CD8-positive, alpha-beta memory T cell (primary cell): Measurements from ENCODE around the gene CIAO3. TPM values are rescaled to one million over a fixed set of nuclear protein-coding genes. Genes with fewer than 3 reads are reported as not detected.

Experiments used
- CTCF ChIA-PET: fragments of 350-600 bp; sonication (Branson Sonifier 250); formaldehyde crosslinking; loops from one replicate; lab custom pipeline; 2021; ENCODE audit warnings: antibody characterized with exemption; lab: Charles Lee
- POLR2A ChIA-PET: fragments of 350-600 bp; sonication (Branson Sonifier 250); formaldehyde crosslinking; loops from one replicate; lab custom pipeline; 2021; ENCODE audit warnings: antibody characterized with exemption; lab: Charles Lee
- DNase-seq, 5 donors: peaks; one replicate each; pipeline versions ENCODE4 v3.0.0 to v3.0.0-alpha.2; 2020 to 2022; ENCODE audit warnings: mixed read lengths in 1 of 5
- H3K27ac ChIP-seq: one replicate; pipeline ENCODE4 v1.7.0; 2013; ENCODE audit warnings: low read depth, mild to moderate bottlenecking, low read length, moderate library complexity
- H3K27me3 ChIP-seq: 2 replicates; pipeline ENCODE4 v1.7.0; 2013; ENCODE audit warnings: low read length, mild to moderate bottlenecking; ENCODE audit not compliant: insufficient read depth, poor library complexity, severe bottlenecking
- H3K36me3 ChIP-seq: 2 replicates; pipeline ENCODE4 v1.7.0; 2013; ENCODE audit warnings: mild to moderate bottlenecking, low read length, moderate library complexity; ENCODE audit not compliant: insufficient read depth
- H3K4me1 ChIP-seq: 2 replicates; pipeline ENCODE4 v1.7.0; 2013; ENCODE audit warnings: mild to moderate bottlenecking, low read length, moderate library complexity; ENCODE audit not compliant: insufficient read depth
- H3K4me3 ChIP-seq: 2 replicates; pipeline ENCODE4 v1.7.0; 2013; ENCODE audit warnings: mild to moderate bottlenecking, low read length
- H3K9me3 ChIP-seq: 2 replicates; pipeline ENCODE4 v1.7.0; 2013; ENCODE audit warnings: mild to moderate bottlenecking, low read length
- H3K27ac Mint-ChIP-seq, 8 donors: one replicate each; pipeline ENCODE4 v1.8.0; 2020 to 2021; ENCODE audit warnings: mixed read lengths in 8 of 8, mild to moderate bottlenecking in 6 of 8, inconsistent platforms in 3 of 8, moderate library complexity in 3 of 8
- H3K27me3 Mint-ChIP-seq, 2 donors: one replicate each; pipeline ENCODE4 v1.8.0; 2020 to 2021; ENCODE audit warnings: mixed read lengths in 2 of 2, mild to moderate bottlenecking in 1 of 2, moderate library complexity in 1 of 2
- H3K36me3 Mint-ChIP-seq, 3 donors: one replicate each; pipeline ENCODE4 v1.8.0; 2020 to 2021; ENCODE audit warnings: mixed read lengths in 3 of 3, inconsistent platforms in 1 of 3, mild to moderate bottlenecking in 1 of 3
- H3K4me1 Mint-ChIP-seq, 3 donors: one replicate each; pipeline ENCODE4 v1.8.0; 2020 to 2021; ENCODE audit warnings: mixed read lengths in 3 of 3, inconsistent platforms in 1 of 3, mild to moderate bottlenecking in 1 of 3
- H3K4me3 Mint-ChIP-seq, 7 donors: one replicate each; pipeline ENCODE4 v1.8.0; 2020 to 2021; ENCODE audit warnings: mixed read lengths in 7 of 7, mild to moderate bottlenecking in 6 of 7, moderate library complexity in 4 of 7, inconsistent platforms in 2 of 7
- H3K9me3 Mint-ChIP-seq, 5 donors: one replicate each; pipeline ENCODE4 v1.8.0; 2020 to 2022; ENCODE audit warnings: mixed read lengths in 5 of 5, mild to moderate bottlenecking in 3 of 5, moderate library complexity in 2 of 5, inconsistent platforms in 1 of 5
- polyA plus RNA-seq: library from polyadenylated mRNA; unstranded; fragments of 300-500 nt; fragmentation: Illumina TruSeq; gene quantifications from one replicate; pipeline ENCODE4 v1.2.3, GENCODE V29; 2021
- total RNA-seq, 2 experiments: library from RNA; stranded (reverse); gene quantifications; one replicate each; pipeline ENCODE4 v1.2.3, GENCODE V29; 2021

CIAO3 gene
- total and polyA plus RNA-seq, 3 experiments from 2014 or later, result 23.1 to 37.9 (median 34.8) TPM

DNA sequence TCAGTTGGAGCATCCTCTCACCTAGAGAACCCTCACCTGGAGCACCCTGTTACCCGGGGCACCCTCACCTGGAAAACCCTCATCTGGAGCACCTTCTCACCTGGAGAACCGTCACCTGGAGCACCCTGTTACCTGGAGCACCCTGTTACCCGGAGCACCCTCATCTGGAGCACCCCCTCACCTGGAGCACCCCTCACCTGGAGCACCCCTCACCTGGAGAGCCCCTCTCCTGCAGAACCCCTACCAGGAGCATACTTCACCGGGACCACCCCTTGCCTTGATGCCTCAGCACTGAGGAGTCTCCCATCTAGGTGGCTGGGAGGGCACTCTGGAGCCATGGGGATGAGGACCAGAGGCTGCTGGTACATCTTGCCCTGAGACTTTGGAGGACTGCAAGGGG, 31.8 kb downstream of the CIAO3 start:
- H3K4me3 Mint-ChIP-seq, result no peak overlapping the region
- H3K36me3 Mint-ChIP-seq, result no peaks in the 10 kb centered on the region
- CTCF ChIA-PET, result interaction anchor here (1.6 to 22.8 kb wide), 4 partner anchors 10 to 76 kb away, joined by 4 to 332 read pairs (median 57); partner anchors contain the start of genes CHTF18, CIAO3, HAGHL and RPUSD1
- no peaks in the 10 kb centered on the region for H3K36me3 ChIP-seq
- no peaks in the 10 kb centered on the region for H3K9me3 ChIP-seq
- peaks cover 50% of the 10 kb centered on the region for H3K27me3 ChIP-seq
- no peak for DNase-seq
- no peak overlapping the region for H3K4me3 ChIP-seq
- peaks cover 1 to 13% (median 4%) of the 10 kb centered on the region in 3 donors for H3K4me1 Mint-ChIP-seq
- POLR2A ChIA-PET, result interaction anchor here (0.6 kb wide), 2 partner anchors 72 to 388 kb away, joined by 3 to 6 read pairs; no protein-coding TSS in a partner anchor
- H3K4me1 ChIP-seq, result no peaks in the 10 kb centered on the region
- H3K27ac Mint-ChIP-seq, result no peak overlapping the region
- peaks cover 26 to 46% of the 10 kb centered on the region in 2 donors for H3K27me3 Mint-ChIP-seq
- H3K9me3 Mint-ChIP-seq, result no peaks in the 10 kb centered on the region
- H3K27ac ChIP-seq, result no peak overlapping the region

DNA sequence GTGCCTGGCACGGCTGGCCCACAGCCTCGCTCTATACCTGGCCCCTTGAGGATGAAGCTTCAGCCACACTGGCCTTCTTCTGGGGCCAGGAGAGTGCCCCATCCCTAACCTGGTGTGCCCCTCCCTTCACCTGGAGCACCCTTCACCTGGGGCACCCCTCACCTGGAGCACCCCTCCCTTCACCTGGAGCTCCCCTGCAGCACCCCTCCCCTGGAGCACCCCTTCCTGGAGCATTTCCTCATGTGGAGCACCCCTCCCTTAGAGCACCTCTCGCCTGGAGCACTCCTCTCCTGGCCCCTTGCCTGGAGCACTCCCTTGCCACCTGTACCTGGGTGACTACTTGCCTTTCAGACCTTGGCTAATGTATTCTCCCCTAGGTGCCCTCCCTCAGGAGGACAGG, 32.8 kb downstream of the CIAO3 start:
- POLR2A ChIA-PET, result no interaction called here
- Histone ChIP-seq H3K27me3 (peaks cover 56% of the 10 kb centered on the region), H3K4me3 (no peak overlapping the region)

GRCh38 chr16:707062-707538, 33.7 kb downstream of the CIAO3 start:
- H3K27me3 ChIP-seq, result peaks cover 64% of the 10 kb centered on the region
- ChIA-PET CTCF (interaction anchor here (2.3 to 22.8 kb wide), 2 partner anchors 14 to 29 kb away, joined by 11 to 332 read pairs; partner anchors contain the start of genes ANTKMT, CIAO3 and HAGHL), POLR2A (interaction anchor here (0.9 kb wide), 1 partner anchor 12 kb away, joined by 4 read pairs; no protein-coding TSS in a partner anchor)
- DNase-seq, result no peak
- Mint-ChIP-seq H3K9me3 (no peaks in the 10 kb centered on the region), H3K4me1 (peaks cover 0 to 13% (median 4%) of the 10 kb centered on the region in 3 donors), H3K4me3 (no peak overlapping the region), H3K27me3 (peaks cover 36 to 51% of the 10 kb centered on the region in 2 donors), H3K36me3 (no peaks in the 10 kb centered on the region), H3K27ac (no peak overlapping the region)
- H3K27ac ChIP-seq, result no peak overlapping the region
- H3K4me1 ChIP-seq, result no peaks in the 10 kb centered on the region
- H3K36me3 ChIP-seq, result no peaks in the 10 kb centered on the region
- H3K9me3 ChIP-seq, result no peaks in the 10 kb centered on the region
- H3K4me3 ChIP-seq, result no peak overlapping the region

More for the DNA sequence above, 32.8 kb downstream of the CIAO3 start:
- H3K27ac Mint-ChIP-seq, result no peak overlapping the region
- DNase-seq, result no peak
- no peaks in the 10 kb centered on the region for H3K9me3 Mint-ChIP-seq
- Histone ChIP-seq H3K4me1 (no peaks in the 10 kb centered on the region), H3K36me3 (no peaks in the 10 kb centered on the region), H3K9me3 (no peaks in the 10 kb centered on the region), H3K27ac (no peak overlapping the region)
- peaks cover 28 to 46% of the 10 kb centered on the region in 2 donors for H3K27me3 Mint-ChIP-seq
- peak overlapping the region in 3 of 7 donors; percentile 33 to 47 (median 44) for H3K4me3 Mint-ChIP-seq
- no peaks in the 10 kb centered on the region for H3K36me3 Mint-ChIP-seq
- CTCF ChIA-PET, result interaction anchor here (2.3 to 22.8 kb wide), 2 partner anchors 13 to 28 kb away, joined by 11 to 332 read pairs; partner anchors contain the start of genes ANTKMT, CIAO3 and HAGHL
- H3K4me1 Mint-ChIP-seq, result peaks cover 1 to 13% (median 4%) of the 10 kb centered on the region in 3 donors

DNA sequence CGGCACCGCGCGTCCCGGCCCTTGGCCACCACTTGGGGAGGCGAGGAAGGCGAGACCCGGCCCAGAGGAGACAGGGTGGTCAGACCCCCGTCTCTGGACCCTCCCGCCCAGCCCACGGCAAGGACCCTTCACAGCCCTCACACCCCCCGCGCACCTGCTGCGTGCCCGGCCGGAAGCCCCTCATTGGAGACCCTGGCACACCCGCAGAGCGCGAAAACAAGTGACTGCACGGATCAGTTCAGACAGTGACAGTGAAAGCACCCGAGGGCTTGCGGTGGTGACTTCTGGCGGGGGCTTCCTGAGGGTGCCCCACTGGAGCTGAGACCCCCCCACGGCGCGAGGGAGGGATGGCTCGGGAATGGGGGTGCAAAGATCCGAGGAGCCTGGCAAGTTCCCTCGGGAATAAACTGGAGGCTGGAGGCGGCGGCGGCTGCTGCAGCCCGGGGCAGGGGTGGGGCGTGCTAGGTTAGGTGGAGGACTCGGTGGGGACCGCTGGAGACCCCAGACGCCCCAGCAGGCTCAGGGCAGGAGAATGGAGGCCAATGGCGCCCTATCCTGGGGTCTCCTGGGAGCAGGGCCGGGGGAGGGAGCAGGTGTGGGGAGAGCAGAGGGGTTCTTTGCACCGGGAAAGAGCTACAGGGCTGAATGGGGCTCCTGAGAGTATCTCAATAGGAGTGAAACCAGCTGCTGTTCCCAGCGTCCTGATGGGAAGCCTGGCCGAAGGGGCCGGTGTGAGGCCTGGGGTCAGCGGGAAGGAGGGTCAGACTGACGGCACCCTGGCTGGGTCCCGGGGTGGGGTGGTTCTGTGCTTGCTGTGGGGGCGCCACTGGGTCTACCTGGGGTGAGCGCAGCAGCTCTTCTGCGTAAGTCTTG, 34.4 kb downstream of the CIAO3 start:
- H3K27ac Mint-ChIP-seq, result no peak overlapping the region
- no peaks in the 10 kb centered on the region for H3K4me1 ChIP-seq
- no peaks in the 10 kb centered on the region for H3K36me3 Mint-ChIP-seq
- no peaks in the 10 kb centered on the region for H3K9me3 ChIP-seq
- peaks cover 36 to 51% of the 10 kb centered on the region in 2 donors for H3K27me3 Mint-ChIP-seq
- H3K4me3 Mint-ChIP-seq, result peak overlapping the region in 3 of 7 donors; percentile 29 to 81 (median 41)
- no peak overlapping the region for H3K27ac ChIP-seq
- H3K9me3 Mint-ChIP-seq, result no peaks in the 10 kb centered on the region
- peaks cover 0 to 13% (median 4%) of the 10 kb centered on the region in 3 donors for H3K4me1 Mint-ChIP-seq
- CTCF ChIA-PET, result interaction anchor here (2.3 to 22.8 kb wide), 2 partner anchors 15 to 30 kb away, joined by 11 to 332 read pairs; partner anchors contain the start of genes ANTKMT, CIAO3 and HAGHL
- no peak overlapping the region for H3K4me3 ChIP-seq
- no peak for DNase-seq
- no peaks in the 10 kb centered on the region for H3K36me3 ChIP-seq
- peaks cover 70% of the 10 kb centered on the region for H3K27me3 ChIP-seq
- POLR2A ChIA-PET, result no interaction called here

GRCh38 chr16:705431-706188, 35.2 kb downstream of the CIAO3 start, which contains the start of gene FBXL16:
Gene FBXL16, minus strand, starts transcription at chr16:705801. Its CDS starts 8,396 bp downstream, at chr16:697405.
- CTCF ChIA-PET, result interaction anchor here (22.8 kb wide), 1 partner anchor 31 kb away, joined by 332 read pairs; the partner anchor contains the start of genes CIAO3 and HAGHL
- Mint-ChIP-seq H3K27ac (no peak within 1 kb of the TSS), H3K4me1 (peaks cover 0 to 17% (median 4%) of the 10 kb centered on the region in 3 donors), H3K9me3 (no peaks in the 10 kb centered on the region), H3K36me3 (no peaks in the 10 kb centered on the region), H3K4me3 (peak within 1 kb of the TSS in 3 of 7 donors; percentile 29 to 81 (median 41)), H3K27me3 (peaks cover 36 to 47% of the 10 kb centered on the region in 2 donors)
- no peak within 1 kb of the TSS for H3K4me3 ChIP-seq
- H3K27ac ChIP-seq, result no peak within 1 kb of the TSS
- H3K36me3 ChIP-seq, result no peaks in the 10 kb centered on the region
- no peaks in the 10 kb centered on the region for H3K9me3 ChIP-seq
- no peak for DNase-seq
- H3K4me1 ChIP-seq, result peaks cover 5% of the 10 kb centered on the region
- peaks cover 69% of the 10 kb centered on the region for H3K27me3 ChIP-seq
- POLR2A ChIA-PET, result no interaction called here

GRCh38 chr16:704552-705380, 36.0 kb downstream of the CIAO3 start:
- no peak overlapping the region for H3K4me3 Mint-ChIP-seq
- H3K36me3 ChIP-seq, result no peaks in the 10 kb centered on the region
- H3K27ac Mint-ChIP-seq, result no peak overlapping the region
- H3K9me3 ChIP-seq, result no peaks in the 10 kb centered on the region
- H3K27me3 ChIP-seq, result peaks cover 60% of the 10 kb centered on the region
- H3K4me3 ChIP-seq, result no peak overlapping the region
- no peak for DNase-seq
- CTCF ChIA-PET, result interaction anchor here (1.0 kb wide), 1 partner anchor 7 kb away, joined by 4 read pairs; no protein-coding TSS in a partner anchor
- no peak overlapping the region for H3K27ac ChIP-seq
- POLR2A ChIA-PET, result interaction anchor here (1.1 to 1.2 kb wide), 2 partner anchors 9 to 30 kb away, joined by 3 read pairs; partner anchors contain the start of gene RHBDL1
- peaks cover under 1 to 21% (median 6%) of the 10 kb centered on the region in 3 donors for H3K4me1 Mint-ChIP-seq
- no peaks in the 10 kb centered on the region for H3K9me3 Mint-ChIP-seq
- peaks cover 36 to 41% of the 10 kb centered on the region in 2 donors for H3K27me3 Mint-ChIP-seq
- peaks cover 12% of the 10 kb centered on the region for H3K4me1 ChIP-seq
- no peaks in the 10 kb centered on the region for H3K36me3 Mint-ChIP-seq
